Measurements from ENCODE around the gene RTKN2.
"Not testable (repeated sequence)": the region's sequence is repeated elsewhere in the genome, so short reads cannot be mapped to it uniquely, and the experiment has no call there.

DNA sequence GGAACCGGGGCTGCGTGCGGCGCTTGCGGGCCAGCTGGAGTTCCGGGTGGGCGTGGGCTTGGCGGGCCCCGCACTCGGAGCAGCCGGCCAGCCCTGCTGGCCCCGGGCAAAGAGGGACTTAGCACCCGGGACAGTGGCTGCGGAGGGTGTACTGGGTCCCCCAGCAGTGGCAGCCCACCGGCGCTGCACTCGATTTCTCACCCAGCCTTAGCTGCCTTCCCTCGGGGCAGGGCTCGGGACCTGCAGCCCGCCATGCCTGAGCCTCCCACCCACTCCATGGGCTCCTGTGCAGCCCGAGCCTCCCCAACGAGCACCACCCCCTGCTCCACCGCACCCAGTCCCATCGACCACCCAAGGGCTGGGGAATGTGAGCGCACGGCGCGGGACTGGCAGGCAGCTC is 11.7 kb upstream of the RTKN2 start:
- TF ChIP-seq CTCF, POLR2A, EP300 (IDR thresholded peaks at IDR 0.05): not testable (repeated sequence)
